ENCODE measurements around the gene NGF.
"Not testable (repeated sequence)": the region's sequence is repeated elsewhere in the genome, so short reads cannot be mapped to it uniquely, and the experiment has no call there.

Gene NGF

DNA sequence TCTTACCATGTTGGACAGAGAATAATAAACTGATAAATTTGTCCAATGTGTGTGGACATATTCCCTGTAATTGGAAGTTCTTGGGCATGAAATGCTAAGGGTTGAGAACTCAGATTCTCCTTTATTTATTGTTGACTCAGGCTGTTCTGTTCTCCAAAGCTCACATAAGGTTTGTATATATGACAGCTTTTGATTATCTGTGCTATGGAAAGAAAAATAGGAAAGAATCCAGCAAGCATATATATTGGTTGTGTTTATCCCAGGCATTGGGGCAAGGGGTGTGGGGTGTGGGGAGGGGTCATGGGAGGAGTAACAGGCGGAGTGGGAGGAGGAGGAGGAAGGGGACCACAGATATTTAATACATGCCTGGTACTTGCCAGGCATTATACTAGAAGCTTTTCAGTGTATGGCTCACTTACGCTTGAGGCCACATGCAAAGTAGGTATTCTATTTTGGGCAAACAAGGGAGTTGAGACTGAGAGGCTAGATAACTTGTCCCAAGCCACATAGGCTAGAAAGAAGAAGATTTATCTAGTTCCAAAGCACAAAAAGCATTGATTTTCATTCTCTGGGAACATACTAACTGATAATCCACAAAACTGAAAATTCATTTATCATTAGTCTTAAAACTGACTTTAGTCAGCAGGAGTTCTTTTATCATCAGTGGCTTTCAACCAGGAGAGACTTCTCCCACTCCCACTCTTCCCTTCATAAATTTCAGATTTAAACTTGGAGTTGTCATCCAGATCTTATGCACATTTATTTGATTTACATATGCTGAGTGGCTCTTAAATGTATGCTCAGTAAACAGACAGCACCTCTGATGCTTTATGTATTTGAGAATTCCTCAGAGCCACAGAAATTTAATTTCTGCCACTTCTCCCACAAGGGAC lies 27.2 kb downstream of the NGF start:
- DNase-seq (ENCODE audit: low read depth in 1 of 2, low spot score in 1 of 2): no peak

DNA sequence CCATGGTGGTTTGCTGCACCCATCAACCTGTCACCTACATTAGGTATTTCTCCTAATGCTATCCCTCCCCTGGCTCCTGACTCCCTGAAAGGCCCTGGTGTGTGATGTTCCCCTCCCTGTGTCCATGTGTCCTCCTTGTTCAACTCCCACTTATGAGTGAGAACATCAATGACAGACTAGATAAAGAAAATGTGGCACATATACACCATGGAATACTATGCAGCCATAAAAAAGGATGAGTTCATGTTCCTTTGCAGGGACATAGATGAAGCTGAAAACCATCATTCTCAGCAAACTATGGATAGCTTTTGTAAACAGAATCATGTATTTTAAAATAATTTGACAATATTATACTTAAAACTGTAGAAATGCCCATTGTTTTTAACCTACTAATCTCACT lies 28.5 kb downstream of the NGF start:
- DNase-seq (ENCODE audit: low read depth in 1 of 2, low spot score in 1 of 2): not testable (repeated sequence)

DNA sequence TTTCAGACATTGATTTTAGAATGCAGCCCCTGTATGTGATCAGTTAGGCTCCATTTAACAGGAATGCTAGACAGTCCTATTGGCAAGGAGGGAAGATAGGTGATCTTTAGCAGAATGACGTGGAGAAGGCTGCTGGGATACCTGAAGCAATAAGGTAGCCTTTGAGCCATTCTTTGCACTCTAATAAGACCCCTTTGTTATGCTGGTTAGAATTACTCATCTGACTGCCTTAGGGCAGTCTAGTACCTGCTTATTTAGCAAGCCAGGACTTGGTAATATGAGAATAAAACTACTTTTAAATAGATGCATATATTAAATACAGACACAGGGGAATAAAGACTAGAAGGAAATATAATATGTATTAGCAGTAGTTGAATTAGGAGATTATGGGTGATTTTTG lies 29.1 kb downstream of the NGF start:
- no peak for DNase-seq (ENCODE audit: low read depth in 1 of 2, low spot score in 1 of 2)

DNA sequence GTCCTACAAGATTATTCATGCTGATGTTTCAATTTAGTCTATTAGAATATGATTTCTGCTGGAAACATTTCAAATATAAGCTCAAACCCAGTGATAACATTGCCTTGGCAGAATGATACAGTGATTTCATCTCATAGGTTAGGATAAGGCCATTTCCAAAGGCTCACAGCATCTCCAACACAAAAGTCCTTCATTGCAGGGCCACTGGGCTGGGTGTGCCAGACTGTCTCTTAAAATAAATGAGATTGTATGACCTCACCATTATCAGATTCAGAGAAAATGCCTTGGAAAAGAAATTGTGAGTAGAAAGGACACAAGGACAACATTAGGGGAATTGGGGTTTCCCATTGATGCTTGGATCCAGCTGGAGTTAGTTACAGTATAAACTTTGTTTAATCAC lies 30.4 kb downstream of the NGF start:
- DNase-seq (ENCODE audit: low read depth in 1 of 2, low spot score in 1 of 2): no peak

DNA sequence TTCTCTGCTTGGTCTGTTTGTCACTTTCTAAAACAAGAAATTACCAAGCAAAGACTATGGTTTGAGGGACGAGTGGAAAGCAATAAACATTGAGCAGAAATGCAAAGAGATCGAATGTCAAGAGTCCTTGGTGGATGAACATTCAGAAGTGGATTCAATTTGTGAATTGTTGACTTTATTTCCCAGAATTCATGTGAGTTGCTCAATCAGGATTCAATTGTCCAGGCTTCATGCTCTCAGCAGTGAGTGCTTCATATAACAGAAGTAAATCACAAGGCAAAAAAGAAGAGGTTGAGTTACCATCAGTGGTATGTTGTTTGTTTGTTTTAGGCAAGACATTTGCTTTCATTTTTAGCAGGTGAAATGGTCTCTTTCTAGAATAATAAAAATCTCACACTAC lies 31.9 kb downstream of the NGF start:
- DNase-seq (ENCODE audit: low read depth in 1 of 2, low spot score in 1 of 2): no peak

DNA sequence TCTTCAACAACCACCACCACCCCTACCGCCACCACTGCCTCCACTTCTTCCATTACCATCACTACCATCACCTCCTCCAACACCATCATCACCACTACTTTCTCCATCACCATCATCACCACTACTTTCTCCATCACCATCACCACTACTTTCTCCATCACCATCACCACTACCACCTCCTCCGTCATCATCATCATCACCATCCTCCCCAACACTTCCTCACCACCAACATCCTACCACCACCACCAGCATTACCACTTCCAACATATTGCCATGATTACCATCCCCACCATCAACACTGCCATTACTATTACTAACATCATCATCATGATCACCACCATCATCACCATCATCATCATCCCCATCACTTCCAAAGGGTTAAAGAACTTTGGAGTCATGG lies 34.7 kb downstream of the NGF start:
- DNase-seq (ENCODE audit: low read depth in 1 of 2, low spot score in 1 of 2): no peak

DNA sequence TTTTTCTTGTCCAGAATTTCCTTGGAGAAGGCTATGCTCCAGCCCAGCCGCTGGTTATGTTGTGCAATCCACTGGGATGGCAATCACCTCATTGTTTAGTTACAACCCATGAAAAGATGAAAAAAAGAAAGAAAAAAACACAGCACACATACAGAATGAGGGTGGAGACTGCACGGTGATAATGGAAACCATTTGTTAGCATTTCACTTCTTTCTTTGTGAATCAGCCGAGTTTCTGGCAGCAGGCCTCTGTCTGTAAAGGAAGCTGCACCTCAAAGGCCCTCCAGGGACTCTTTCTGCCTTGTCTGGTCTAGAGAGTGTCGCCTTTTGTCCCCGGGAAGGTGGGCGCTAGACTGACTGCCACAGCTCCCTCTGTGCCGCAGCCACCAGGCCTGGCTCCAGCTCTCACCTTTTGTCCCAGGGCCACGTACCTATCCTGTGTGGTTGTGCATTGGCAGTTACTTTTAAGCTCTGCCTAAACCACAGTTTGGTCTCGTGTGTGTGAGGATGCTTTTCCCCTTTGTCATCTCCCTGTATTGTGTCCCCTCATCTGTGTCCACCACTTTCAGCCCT lies 35.6 kb downstream of the NGF start:
- DNase-seq (ENCODE audit: low read depth in 1 of 2, low spot score in 1 of 2): no peak

DNA sequence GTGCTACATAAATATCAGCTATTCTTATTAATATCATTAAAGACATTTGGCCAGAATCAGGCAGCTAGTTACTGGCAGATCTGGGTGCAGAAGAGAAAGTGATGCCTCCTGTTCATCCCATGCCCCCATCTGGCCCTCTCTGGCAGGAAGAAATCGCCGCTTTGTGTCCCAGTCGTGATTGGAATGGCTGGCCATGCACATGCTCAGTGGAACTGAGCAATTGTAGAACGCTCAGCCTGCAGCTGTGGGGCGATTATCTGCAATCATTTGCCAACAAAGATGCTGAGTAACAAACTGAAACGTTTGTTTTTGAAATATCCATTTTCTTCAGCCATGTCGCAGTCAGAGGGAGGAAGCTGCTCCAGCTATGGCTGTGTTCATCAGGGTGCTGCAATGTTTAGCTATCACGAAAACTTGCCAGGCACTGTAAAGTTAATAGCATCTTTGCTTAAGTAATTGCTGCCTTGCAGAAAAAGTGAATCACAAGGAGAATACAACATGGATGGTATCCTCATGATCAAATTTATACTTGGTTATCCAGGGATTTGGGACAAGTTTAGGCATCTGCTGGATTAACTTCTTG lies 36.5 kb downstream of the NGF start:
- DNase-seq (ENCODE audit: low read depth in 1 of 2, low spot score in 1 of 2): no peak

DNA sequence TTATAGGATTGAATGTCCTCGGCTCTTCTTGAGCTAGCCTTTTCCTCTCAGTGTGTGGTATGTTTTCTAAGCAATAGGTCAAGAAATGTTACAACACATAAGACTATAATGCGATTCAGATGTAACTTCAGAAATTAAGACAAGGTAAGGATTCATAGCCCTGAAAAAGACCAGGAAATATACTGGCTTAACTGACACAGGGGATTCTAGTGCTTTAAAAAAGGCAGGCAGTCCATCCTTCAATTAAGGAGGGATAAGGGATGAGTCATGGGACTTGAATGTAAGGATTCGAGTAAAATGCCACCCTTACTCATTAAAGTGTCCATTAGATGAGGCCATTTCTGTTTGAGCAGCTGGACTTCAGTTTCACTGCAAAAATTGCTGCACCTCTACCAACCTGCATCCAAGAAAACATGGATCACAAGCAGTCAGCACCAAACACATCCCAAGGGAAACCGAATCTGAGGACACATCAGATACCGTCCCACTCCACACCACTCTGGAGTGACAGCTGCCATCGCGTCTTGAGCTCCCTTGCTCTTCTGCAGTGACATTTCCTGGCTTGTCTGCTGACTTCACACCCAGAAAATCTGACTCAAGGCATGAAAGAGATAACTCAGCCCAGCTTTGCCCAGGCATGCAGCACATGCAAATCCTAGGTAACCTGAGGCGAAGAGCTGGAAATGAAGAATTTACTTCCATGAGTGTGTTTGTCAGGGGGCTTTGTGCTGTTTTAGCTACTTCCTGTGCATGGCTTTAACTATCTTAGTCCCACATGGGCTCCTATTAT lies 37.8 kb downstream of the NGF start:
- DNase-seq (ENCODE audit: low read depth in 1 of 2, low spot score in 1 of 2): no peak

DNA sequence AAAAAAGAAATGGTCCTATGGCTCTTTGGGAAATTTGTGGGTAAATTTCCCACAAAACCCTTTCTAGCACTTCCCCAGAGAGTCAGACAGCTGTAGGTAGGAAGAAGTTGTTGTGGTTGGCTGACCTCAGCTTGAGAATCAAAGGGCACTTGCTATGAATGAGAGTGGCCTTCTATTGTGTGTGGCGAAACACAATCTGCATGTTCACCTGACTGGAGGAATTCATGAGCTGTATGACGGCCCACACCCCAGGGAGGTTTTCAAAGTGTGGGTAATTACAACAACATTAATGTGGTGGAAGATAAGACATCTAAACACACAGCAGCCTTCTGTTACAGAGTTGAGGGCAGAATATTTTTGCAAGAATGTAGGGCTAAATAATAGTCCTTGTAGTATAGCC lies 38.8 kb downstream of the NGF start:
- DNase-seq (ENCODE audit: low read depth in 1 of 2, low spot score in 1 of 2): no peak

DNA sequence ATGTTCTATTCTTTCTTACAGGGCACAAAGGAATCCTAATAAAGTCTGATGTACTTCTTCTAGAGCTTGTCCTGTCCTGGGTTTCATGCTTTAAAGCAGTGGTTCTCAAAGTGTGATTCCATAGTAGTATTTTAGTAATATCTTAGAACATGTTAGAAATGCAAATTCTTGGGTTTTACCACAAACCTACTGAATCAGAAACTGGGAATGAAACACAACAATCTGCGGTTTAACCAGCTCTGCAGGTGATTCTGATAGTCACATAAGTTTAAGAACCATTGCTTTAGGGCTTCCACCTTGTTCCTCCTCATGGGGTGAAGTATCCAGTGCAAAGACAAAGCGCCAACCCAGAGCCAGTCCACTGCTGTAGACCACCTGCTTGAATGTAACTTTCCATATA lies 41.1 kb downstream of the NGF start:
- DNase-seq (ENCODE audit: low read depth in 1 of 2, low spot score in 1 of 2): no peak

DNA sequence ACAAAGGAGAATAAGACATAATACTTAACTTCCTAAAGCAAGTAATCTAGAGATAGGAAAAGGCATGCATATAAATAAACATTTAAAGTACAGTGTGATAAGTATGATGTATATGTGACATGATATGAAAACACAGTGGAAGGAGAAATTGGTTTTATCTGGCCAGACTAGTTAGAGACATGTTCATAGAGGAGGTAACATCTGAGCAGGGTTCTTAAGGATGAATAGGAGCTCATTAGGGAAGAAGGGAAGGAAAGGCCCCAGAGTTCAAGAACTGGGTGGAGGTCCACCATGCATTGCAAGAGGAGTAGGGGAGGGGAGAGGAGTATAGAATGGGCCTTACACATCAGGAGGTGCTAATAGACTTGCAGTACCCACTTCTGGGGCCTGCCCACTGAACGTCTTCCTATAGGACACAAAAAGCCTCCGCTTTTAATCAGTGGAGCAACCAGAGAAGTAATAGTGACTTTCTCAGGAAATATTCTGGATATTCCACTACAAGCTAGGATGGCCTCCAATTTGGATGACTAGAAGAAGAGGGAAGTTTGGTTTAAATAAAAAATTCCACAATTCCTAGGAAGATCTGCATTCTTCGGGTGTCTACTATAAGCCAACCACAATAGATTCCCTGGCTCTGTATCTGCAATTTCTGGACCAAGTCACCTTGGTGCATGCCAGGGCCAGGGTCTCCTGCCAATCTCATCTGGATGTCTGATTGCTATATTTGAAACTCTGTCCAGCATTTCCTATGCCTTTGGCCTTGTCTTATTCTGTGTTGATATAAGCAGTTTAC lies 41.9 kb downstream of the NGF start:
- no peak for DNase-seq (ENCODE audit: low read depth in 1 of 2, low spot score in 1 of 2)

DNA sequence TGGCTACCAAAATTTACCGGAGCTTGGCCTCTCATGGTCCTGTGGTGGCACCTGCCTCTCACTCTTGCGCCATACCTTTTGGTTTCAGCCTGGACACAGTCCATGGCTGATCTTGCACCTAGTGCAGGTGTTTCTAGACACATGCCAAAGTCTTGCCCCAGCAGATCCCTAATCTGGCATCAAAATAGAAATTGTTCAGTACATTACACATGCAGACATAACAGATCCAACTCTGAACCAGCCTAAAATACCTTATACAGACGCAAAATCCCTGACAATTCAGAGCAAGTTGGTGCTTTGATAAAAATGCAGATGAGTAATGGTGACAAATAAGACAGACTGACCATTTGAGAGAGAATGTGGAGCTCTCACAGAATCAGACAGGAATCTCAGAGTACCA lies 44.1 kb downstream of the NGF start:
- DNase-seq (ENCODE audit: low read depth in 1 of 2, low spot score in 1 of 2): no peak

DNA sequence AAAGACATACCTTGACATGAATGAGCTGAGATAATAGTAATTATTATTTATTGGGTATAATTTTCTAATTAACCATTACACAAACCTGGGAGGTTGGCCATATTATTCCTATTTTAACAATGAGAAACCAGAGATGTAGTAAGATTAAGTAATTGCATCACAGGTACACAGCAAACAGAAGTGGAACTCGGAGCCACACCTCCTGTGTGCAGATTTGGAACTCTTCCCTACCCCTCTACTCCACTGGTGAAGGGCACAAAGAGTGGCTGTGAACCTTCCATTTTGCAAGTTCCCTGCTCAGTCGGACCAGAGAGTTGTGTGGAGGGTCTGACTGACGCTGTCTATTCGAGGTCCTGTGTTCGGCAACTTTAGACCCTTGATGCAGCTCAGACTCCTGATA lies 45.0 kb downstream of the NGF start:
- no peak for DNase-seq (ENCODE audit: low read depth in 1 of 2, low spot score in 1 of 2)

DNA sequence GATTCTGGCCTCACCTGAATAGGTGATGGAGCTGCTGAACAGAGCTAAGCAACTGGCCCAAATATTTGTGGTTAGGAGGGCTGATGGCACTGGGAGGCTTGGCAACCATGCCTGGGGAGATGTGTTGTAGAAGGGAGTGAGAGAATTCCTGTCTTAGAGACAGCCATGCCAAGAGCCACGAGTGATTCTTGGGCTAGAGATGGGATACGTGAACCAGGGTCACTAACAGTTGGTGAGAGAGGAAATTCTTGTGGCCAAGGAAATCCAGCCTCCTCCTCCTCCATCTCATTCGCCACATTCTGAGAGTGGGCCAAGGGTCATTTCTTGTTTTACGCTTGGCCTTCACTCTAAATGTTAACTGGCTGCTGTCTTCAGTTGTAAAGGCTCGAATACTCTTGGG lies 46.3 kb downstream of the NGF start:
- DNase-seq (ENCODE audit: low read depth in 1 of 2, low spot score in 1 of 2): no peak

DNA sequence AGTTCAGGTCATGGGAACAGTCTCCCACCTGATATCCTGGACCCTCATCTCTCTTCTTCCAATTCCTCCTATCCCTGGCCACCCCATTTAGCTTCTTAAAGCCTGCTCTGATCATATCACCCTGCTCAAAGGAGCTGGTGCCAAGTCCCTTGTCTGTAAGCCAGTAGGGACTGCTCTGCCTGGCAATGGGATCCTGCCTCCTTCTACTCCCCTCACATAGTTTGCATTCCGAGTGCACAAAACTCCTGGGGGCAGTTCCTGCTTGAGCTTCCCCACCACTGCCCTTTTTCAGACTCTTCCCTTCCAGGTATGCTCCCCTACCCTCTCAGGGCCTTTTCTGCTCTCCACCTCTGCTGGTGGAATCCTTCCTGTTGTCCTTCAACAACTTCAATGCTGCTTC lies 48.1 kb downstream of the NGF start:
- no peak for DNase-seq (ENCODE audit: low read depth in 1 of 2, low spot score in 1 of 2)

DNA sequence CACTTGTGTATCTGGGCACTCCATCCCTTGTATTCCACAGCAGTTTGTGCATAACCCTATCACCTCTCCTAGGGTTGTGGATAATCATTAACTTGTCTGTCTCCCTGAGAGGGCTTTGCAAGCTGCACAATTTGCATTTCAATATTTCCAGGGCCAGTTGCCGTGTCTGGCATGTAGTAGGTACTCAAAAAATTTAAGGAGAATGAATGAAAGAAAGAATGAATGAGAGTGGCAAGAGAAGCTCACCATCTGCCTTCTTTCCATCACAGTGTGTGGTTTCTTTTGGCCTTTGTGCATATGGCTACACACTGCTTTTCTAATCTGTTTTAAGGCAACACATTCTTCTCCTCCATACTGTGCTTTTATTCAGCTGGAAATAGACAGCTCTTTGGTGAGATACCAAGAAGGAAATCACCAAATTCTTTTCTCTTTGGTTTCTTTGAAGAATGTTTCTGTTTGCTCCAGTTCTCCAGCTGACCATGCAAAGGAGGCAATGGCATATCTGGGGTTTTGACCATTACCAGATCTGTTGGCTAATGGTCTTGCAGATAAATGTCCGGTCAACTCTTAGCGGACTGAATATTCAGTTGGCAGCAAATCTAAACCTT lies 49.4 kb downstream of the NGF start:
- no peak for DNase-seq (ENCODE audit: low read depth in 1 of 2, low spot score in 1 of 2)

DNA sequence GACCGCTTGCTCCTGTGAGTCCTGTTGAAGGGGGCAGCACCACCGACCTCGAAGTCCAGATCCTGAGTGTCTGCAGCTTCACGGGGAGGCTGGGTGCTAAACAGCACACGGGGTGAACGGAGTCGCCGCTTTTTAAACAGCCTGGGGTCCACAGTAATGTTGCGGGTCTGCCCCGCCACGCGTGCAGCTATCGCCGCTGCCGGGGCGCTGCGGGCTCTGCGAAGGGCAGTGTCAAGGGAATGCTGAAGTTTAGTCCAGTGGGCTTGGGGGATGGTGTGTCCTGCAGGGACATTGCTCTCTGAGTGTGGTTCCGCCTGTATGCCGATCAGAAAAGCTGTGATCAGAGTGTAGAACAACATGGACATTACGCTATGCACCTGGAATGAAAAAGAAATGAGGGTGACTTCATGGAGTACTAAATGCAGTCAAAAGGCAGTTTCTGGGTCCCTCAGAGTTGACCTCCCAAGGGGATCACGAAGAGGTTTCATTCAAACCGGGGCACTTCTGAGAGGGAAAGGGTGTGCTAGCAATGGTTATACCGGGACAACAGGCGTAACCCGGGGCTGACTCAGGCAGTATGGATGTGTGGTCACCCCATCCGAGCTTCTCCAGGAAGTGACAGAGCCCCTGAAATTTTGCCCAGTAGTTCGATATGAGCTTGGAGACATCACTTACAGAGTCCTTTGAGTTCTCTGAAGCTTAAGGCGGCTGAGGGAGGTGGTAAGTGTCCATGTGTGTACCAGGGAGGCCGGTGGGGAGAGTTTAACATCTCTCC lies 51.4 kb downstream of the NGF start:
- DNase-seq (ENCODE audit: low read depth in 1 of 2, low spot score in 1 of 2): no peak

DNA sequence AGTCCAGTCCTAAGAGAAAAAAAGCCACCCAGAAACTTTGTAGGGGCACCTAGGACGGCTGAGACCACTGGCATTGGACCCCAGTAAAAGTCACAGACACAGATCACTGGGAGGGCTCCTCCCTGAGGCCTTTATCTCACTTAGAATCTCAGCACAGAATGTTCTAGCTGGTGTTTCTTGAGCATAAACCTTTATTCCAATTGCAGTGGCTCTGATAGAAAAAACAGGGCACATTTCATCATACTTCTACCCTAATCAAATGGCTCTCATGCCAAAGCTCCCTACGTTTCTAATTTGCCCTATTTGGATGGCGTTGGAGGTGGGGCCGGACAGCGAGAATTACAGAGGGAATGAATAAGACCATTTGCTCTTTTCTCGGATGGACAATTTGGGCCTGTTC lies 53.8 kb downstream of the NGF start:
- no peak for DNase-seq (ENCODE audit: low read depth in 1 of 2, low spot score in 1 of 2)

DNA sequence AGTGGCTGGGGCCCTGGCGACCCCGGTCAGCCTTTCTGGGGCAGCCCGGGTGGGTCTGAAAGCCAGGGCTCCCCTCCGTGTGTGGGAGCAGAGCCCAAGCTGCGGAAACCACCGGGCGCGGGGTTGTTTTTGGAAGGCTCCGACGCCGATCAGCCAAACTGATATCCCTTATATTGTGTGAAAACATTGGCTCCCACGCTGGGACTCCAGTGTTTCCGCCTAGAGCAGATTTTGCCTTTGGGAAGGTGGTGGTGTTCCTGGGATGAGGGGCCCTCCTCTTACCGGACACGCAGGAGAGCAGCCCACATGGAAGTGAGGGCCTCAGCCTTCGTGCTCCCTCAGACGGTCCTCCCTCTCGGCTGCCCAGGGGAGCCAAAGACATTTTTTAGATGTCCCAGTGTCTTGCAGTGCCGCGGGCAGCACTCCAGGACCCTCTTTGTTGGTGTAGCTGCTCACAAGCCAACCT lies 54.3 kb downstream of the NGF start:
- DNase-seq (ENCODE audit: low read depth in 1 of 2, low spot score in 1 of 2): no peak

Data from activated CD4-positive, alpha-beta T cell treated with anti-CD3 and anti-CD28 coated beads, Interleukin-2, amount 50 U/mL, for 24 hours (primary cell).